ENCODE results near the gene CDK18.

GRCh38 chr1:205538235-205538840 lies 33.9 kb downstream of the CDK18 start:
- TF ChIP-seq YY1 (IDR thresholded peaks at IDR 0.05; ENCODE audit: insufficient read depth, insufficient read length) (no peak), ZNF274 (IDR thresholded peaks at IDR 0.05; ENCODE audit: low read depth, low read length) (no peak), SUZ12 (IDR thresholded peaks at IDR 0.05; ENCODE audit: extremely low read depth, insufficient read depth, insufficient read length) (no peak)

All from NT2/D1 (cell line).